ENCODE measurements around the gene SH3PXD2A.

GRCh38 chr10:103654925-103655324 lies 200.5 kb downstream of the SH3PXD2A start:
- TF ChIP-seq ZBTB33 (CRISPR knock-in tag; IDR thresholded peaks at IDR 0.05), result no peak
- no peak for TF ChIP-seq FOXA3 (CRISPR knock-in tag; conservative IDR thresholded peaks at IDR 0.05 in 1 of 2, IDR thresholded peaks at IDR 0.05 in 1 of 2)
- TF ChIP-seq POLR2AphosphoS5 (IDR thresholded peaks at IDR 0.05; ENCODE audit: control insufficient read depth, insufficient read depth, low read depth, low read length), result no peak
- no peak for TF ChIP-seq POLR2AphosphoS2 (IDR thresholded peaks at IDR 0.05; ENCODE audit: low read length)
- TF ChIP-seq ATF7 (IDR thresholded peaks at IDR 0.05), result no peak
- no peak for TF ChIP-seq EZH2 (IDR thresholded peaks at IDR 0.05; ENCODE audit: borderline replicate concordance, low read depth, low read length)
- no peak for TF ChIP-seq GTF3C2 (IDR thresholded peaks at IDR 0.05; ENCODE audit: borderline replicate concordance, extremely low read depth, insufficient read length)
- no peak for TF ChIP-seq JUND (IDR thresholded peaks at IDR 0.05; ENCODE audit: borderline replicate concordance, low read depth, low read length)
- TF ChIP-seq JUND (tag; IDR thresholded peaks at IDR 0.05; ENCODE audit: borderline replicate concordance, low read depth, low read length), result no peak

Measured in K562 (cell line).